ENCODE measurements around the gene PHACTR3.

Gene PHACTR3

GRCh38 chr20:59625214-59625922, 21.0 kb downstream of the PHACTR3 start:
- no peak for DNase-seq (ENCODE audit: low read depth)
- TF ChIP-seq CTCF (conservative IDR thresholded peaks at IDR 0.05; ENCODE audit: control insufficient read depth, insufficient read depth, low read depth, low read length) = no peak
- H3K4me3 ChIP-seq (ENCODE audit: control insufficient read depth, low read depth, low read length) = no peak overlapping the region

- no peak for DNase-seq (ENCODE audit: low read depth)
- H3K4me3 ChIP-seq (ENCODE audit: control insufficient read depth, low read depth, low read length) = no peak overlapping the region
- no peak for TF ChIP-seq CTCF (conservative IDR thresholded peaks at IDR 0.05; ENCODE audit: control insufficient read depth, insufficient read depth, low read depth, low read length)
Measured at GRCh38 chr20:59627298-59627697, 23.0 kb downstream of the PHACTR3 start.

GRCh38 chr20:59628171-59628570, 23.8 kb downstream of the PHACTR3 start:
- TF ChIP-seq CTCF (conservative IDR thresholded peaks at IDR 0.05; ENCODE audit: control insufficient read depth, insufficient read depth, low read depth, low read length) = no peak
- DNase-seq (ENCODE audit: low read depth) = no peak
- no peak overlapping the region for H3K4me3 ChIP-seq (ENCODE audit: control insufficient read depth, low read depth, low read length)

GRCh38 chr20:59629141-59630045, 25.1 kb downstream of the PHACTR3 start:
- DNase-seq (ENCODE audit: low read depth) = no peak
- H3K4me3 ChIP-seq (ENCODE audit: control insufficient read depth, low read depth, low read length) = no peak overlapping the region
- TF ChIP-seq CTCF (conservative IDR thresholded peaks at IDR 0.05; ENCODE audit: control insufficient read depth, insufficient read depth, low read depth, low read length) = no peak

GRCh38 chr20:59630526-59630925, 26.2 kb downstream of the PHACTR3 start:
- no peak for DNase-seq (ENCODE audit: low read depth)
- no peak overlapping the region for H3K4me3 ChIP-seq (ENCODE audit: control insufficient read depth, low read depth, low read length)
- no peak for TF ChIP-seq CTCF (conservative IDR thresholded peaks at IDR 0.05; ENCODE audit: control insufficient read depth, insufficient read depth, low read depth, low read length)

GRCh38 chr20:59631751-59632540, 27.6 kb downstream of the PHACTR3 start:
- TF ChIP-seq CTCF (conservative IDR thresholded peaks at IDR 0.05; ENCODE audit: control insufficient read depth, insufficient read depth, low read depth, low read length) = no peak
- no peak overlapping the region for H3K4me3 ChIP-seq (ENCODE audit: control insufficient read depth, low read depth, low read length)
- DNase-seq (ENCODE audit: low read depth) = no peak
